ENCODE results near the gene SIRT7. TPM values are rescaled to one million over a fixed set of nuclear protein-coding genes. Genes with fewer than 3 reads are reported as not detected.
A peak's percentile ranks its signal among the peaks of the same experiment; 100 is the strongest.

SIRT7 gene
- total RNA-seq, 1 donor from 2014 or later: 30.2 TPM

DNA sequence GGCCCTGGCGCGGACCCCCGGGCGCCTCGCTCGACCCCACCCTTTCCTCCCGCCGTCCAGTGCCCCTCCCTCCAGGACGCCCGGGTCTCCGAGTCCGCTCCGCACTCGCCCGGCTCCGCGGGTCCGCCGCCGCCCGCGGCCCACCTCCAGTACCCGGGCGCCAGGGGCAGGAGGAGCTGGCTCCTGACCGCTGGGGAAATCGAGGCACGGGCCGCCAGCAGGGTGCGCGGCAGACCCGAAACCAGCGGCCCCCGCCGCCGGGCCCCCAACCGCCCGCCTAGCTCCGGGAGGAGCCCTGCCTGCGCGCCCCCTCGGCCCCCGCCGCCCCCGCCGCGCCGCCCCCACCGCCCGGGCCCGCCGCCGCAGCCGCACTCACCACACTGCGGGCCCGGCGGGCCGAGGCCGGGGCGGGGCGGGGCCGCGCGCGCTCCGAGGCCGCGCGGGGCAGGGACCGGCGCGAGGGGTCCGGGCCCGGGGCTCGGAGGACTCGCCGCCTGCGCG, 9.2 kb upstream of the SIRT7 start:
- Histone ChIP-seq H3K27me3 (ENCODE audit: insufficient read depth, low read length) (no peaks in the 10 kb centered on the region), H3K36me3 (ENCODE audit: insufficient read depth, low read length) (no peaks in the 10 kb centered on the region), H3K9ac (ENCODE audit: low read length) (peak overlapping the region; percentile 88), H4K20me1 (ENCODE audit: insufficient read depth, low read length) (peaks cover 57% of the 10 kb centered on the region), H2AFZ (ENCODE audit: low read depth, low read length) (no peak overlapping the region), H3K4me1 (ENCODE audit: insufficient read depth, low read length) (peaks cover 32% of the 10 kb centered on the region), H3K4me2 (ENCODE audit: low read length) (peak overlapping the region; percentile 94), H3K4me3 (ENCODE audit: insufficient read depth, low read depth, low read length) (peak overlapping the region; percentile 66), H3K9me3 (ENCODE audit: insufficient read depth, low read depth, low read length) (no peaks in the 10 kb centered on the region), H3K79me2 (ENCODE audit: insufficient read depth, low read length) (peaks cover 49% of the 10 kb centered on the region), H3K27ac (ENCODE audit: low read depth, low read length) (peak overlapping the region; percentile 87)
- no peaks in the 10 kb centered on the region for H3K27me3 Mint-ChIP-seq (ENCODE audit: low read depth, unreplicated experiment)
- TF ChIP-seq, protein P1, sequence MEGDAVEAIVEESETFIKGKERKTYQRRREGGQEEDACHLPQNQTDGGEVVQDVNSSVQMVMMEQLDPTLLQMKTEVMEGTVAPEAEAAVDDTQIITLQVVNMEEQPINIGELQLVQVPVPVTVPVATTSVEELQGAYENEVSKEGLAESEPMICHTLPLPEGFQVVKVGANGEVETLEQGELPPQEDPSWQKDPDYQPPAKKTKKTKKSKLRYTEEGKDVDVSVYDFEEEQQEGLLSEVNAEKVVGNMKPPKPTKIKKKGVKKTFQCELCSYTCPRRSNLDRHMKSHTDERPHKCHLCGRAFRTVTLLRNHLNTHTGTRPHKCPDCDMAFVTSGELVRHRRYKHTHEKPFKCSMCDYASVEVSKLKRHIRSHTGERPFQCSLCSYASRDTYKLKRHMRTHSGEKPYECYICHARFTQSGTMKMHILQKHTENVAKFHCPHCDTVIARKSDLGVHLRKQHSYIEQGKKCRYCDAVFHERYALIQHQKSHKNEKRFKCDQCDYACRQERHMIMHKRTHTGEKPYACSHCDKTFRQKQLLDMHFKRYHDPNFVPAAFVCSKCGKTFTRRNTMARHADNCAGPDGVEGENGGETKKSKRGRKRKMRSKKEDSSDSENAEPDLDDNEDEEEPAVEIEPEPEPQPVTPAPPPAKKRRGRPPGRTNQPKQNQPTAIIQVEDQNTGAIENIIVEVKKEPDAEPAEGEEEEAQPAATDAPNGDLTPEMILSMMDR (IDR thresholded peaks at IDR 0.05; ENCODE audit: insufficient read depth, low read depth, low read length): no peak
- no peaks in the 10 kb centered on the region for H3K36me3 Mint-ChIP-seq (ENCODE audit: low read depth, unreplicated experiment)
- no peak for DNase-seq (ENCODE audit: low read depth)
- H3K27ac Mint-ChIP-seq (ENCODE audit: unreplicated experiment): no peak overlapping the region
- H3K4me1 Mint-ChIP-seq (ENCODE audit: low read depth, unreplicated experiment): peaks cover 14% of the 10 kb centered on the region
- H3K4me3 Mint-ChIP-seq (ENCODE audit: unreplicated experiment): no peak overlapping the region
- FAIRE-seq: no peak
- H3K9me3 Mint-ChIP-seq (ENCODE audit: unreplicated experiment): no peaks in the 10 kb centered on the region

DNA sequence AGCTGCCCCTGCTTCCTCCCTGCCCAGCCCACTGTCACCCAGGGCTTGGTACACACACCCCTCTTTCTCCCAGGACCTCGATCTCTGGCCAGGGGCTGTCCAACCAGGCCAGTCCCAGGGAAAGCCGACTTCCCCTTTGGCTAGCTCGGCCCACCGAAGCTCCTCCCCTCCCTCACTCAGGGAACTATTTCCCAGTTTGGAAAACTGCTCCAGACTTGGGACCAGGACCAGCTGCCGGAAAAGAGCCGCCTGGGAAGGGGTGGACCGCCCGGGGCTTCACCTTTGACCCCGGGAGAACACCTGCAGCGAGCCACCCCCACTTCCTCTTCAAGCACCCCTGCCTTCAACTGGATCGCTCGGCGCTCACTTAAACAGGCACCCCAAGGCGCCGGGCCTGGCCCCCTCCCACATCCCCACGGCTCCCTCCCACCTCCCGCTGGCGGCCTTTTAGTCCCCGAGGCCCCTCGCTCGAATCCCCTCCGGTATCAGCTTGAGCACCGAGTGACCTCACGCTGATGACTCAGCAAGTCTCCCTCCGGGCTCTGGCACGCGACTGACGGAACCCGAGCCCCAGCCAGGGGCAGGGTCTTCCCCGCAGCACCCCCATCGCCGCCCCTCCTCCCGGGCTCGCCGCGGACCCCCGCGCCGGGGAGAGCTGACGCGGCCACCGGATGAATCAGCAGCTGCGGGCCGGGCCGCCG, 8.6 kb upstream of the SIRT7 start:
- Histone ChIP-seq H3K9ac (ENCODE audit: low read length) (peak overlapping the region; percentile 88), H3K4me2 (ENCODE audit: low read length) (peak overlapping the region; percentile 94), H2AFZ (ENCODE audit: low read depth, low read length) (no peak overlapping the region), H3K27ac (ENCODE audit: low read depth, low read length) (peak overlapping the region; percentile 87), H3K9me3 (ENCODE audit: insufficient read depth, low read depth, low read length) (no peaks in the 10 kb centered on the region), H4K20me1 (ENCODE audit: insufficient read depth, low read length) (peaks cover 56% of the 10 kb centered on the region), H3K4me1 (ENCODE audit: insufficient read depth, low read length) (peaks cover 32% of the 10 kb centered on the region), H3K36me3 (ENCODE audit: insufficient read depth, low read length) (no peaks in the 10 kb centered on the region), H3K4me3 (ENCODE audit: insufficient read depth, low read depth, low read length) (peak overlapping the region; percentile 66), H3K27me3 (ENCODE audit: insufficient read depth, low read length) (no peaks in the 10 kb centered on the region), H3K79me2 (ENCODE audit: insufficient read depth, low read length) (peaks cover 55% of the 10 kb centered on the region)
- Mint-ChIP-seq H3K4me1 (ENCODE audit: low read depth, unreplicated experiment) (peaks cover 14% of the 10 kb centered on the region), H3K4me3 (ENCODE audit: unreplicated experiment) (peak overlapping the region; percentile 93), H3K27me3 (ENCODE audit: low read depth, unreplicated experiment) (no peaks in the 10 kb centered on the region), H3K36me3 (ENCODE audit: low read depth, unreplicated experiment) (no peaks in the 10 kb centered on the region), H3K9me3 (ENCODE audit: unreplicated experiment) (no peaks in the 10 kb centered on the region), H3K27ac (ENCODE audit: unreplicated experiment) (peak overlapping the region; percentile 98)
- FAIRE-seq (no peak), DNase-seq (ENCODE audit: low read depth) (peak; percentile 73)
- TF ChIP-seq, protein P1 (IDR thresholded peaks at IDR 0.05; ENCODE audit: insufficient read depth, low read depth, low read length): no peak
- TF ChIP-seq EZH2 (IDR thresholded peaks at IDR 0.05; ENCODE audit: insufficient read depth, low read length): no peak

DNA sequence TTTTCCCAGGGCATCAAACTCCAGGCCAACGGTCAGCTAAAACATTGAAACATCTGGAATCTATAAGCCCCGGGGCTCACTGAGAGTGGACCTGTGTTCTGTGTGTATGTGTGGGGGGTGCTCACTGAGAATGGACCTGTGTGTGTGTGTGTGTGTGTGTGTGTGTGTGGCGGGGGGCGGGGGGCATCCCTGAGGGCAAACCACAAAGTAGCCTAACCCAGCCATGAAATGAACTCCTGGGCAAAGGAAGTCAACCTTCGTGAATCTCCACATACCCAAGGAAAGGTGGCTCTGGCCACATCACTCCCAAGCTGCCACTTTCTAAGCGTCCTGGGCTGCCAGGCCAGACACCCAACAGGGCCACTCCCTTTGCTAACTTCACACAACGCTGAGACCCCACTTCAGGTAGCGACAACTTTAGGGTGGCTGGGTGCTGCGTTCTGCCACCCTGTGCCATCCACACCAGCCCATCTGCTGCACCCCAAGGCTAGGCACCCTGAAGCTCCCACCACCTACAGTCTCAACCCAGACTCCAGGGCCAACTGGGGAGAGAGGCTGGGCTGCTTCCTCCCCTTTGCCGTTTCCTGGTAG, 8.0 kb upstream of the SIRT7 start:
- TF ChIP-seq, protein P1 (IDR thresholded peaks at IDR 0.05; ENCODE audit: insufficient read depth, low read depth, low read length): no peak
- TF ChIP-seq EZH2 (IDR thresholded peaks at IDR 0.05; ENCODE audit: insufficient read depth, low read length): no peak
- Histone ChIP-seq H3K27me3 (ENCODE audit: insufficient read depth, low read length) (no peaks in the 10 kb centered on the region), H3K27ac (ENCODE audit: low read depth, low read length) (peak overlapping the region; percentile 87), H4K20me1 (ENCODE audit: insufficient read depth, low read length) (peaks cover 59% of the 10 kb centered on the region), H3K4me2 (ENCODE audit: low read length) (peak overlapping the region; percentile 94), H3K9ac (ENCODE audit: low read length) (peak overlapping the region; percentile 88), H3K79me2 (ENCODE audit: insufficient read depth, low read length) (peaks cover 61% of the 10 kb centered on the region), H3K36me3 (ENCODE audit: insufficient read depth, low read length) (peaks cover 4% of the 10 kb centered on the region), H3K9me3 (ENCODE audit: insufficient read depth, low read depth, low read length) (no peaks in the 10 kb centered on the region), H3K4me1 (ENCODE audit: insufficient read depth, low read length) (peaks cover 32% of the 10 kb centered on the region), H2AFZ (ENCODE audit: low read depth, low read length) (no peak overlapping the region), H3K4me3 (ENCODE audit: insufficient read depth, low read depth, low read length) (peak overlapping the region; percentile 66)
- H3K27ac Mint-ChIP-seq (ENCODE audit: unreplicated experiment): peak overlapping the region; percentile 98
- no peaks in the 10 kb centered on the region for H3K36me3 Mint-ChIP-seq (ENCODE audit: low read depth, unreplicated experiment)
- no peaks in the 10 kb centered on the region for H3K27me3 Mint-ChIP-seq (ENCODE audit: low read depth, unreplicated experiment)
- FAIRE-seq (no peak), DNase-seq (ENCODE audit: low read depth) (no peak)
- H3K4me1 Mint-ChIP-seq (ENCODE audit: low read depth, unreplicated experiment): peaks cover 14% of the 10 kb centered on the region
- no peaks in the 10 kb centered on the region for H3K9me3 Mint-ChIP-seq (ENCODE audit: unreplicated experiment)
- H3K4me3 Mint-ChIP-seq (ENCODE audit: unreplicated experiment): peak overlapping the region; percentile 93
